HuH-7.5 (cell line): ENCODE data around the gene RTN3.
"Not testable (repeated sequence)": the region's sequence is repeated elsewhere in the genome, so short reads cannot be mapped to it uniquely, and the experiment has no call there.

Source experiments
- DNase-seq: peaks from one replicate; pipeline ENCODE4 v3.0.0; 2011; ENCODE audit warnings: low spot score

The RTN3 gene

DNA sequence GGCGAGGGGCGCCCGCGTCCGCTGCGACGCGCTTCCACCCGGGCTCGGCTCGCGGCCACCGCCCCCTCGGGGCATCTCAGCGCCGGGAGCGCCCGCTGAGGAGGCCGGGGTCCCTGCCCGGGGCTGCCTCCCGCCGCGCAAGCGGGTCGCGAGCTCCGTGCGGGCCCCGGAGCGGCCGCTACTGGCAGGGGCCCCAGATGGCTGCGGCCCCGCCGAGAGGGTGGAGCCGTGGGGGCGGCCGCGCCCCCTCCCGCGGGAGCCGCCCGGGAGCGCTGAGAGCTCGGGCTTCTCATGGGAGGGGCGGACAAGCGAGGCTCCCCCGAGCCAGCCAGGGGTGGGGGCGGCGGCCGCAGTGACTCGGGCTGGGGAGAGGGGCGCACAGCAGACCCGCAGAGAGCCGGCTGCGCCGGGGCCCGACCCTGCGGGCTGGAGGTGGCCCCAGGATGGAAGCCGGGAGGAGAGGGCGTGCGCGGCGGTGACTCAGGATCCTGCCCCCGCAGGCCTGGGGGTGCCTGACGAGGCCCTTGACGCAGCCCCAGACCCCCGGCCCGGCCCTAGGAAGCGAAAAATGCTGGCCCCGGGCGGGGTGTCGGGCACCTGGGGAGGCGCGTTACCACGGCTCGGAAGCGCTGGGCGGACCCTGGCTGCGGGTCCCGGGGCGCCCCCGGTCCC, 87.9 kb downstream of the RTN3 start:
- peak; percentile 43 for DNase-seq

DNA sequence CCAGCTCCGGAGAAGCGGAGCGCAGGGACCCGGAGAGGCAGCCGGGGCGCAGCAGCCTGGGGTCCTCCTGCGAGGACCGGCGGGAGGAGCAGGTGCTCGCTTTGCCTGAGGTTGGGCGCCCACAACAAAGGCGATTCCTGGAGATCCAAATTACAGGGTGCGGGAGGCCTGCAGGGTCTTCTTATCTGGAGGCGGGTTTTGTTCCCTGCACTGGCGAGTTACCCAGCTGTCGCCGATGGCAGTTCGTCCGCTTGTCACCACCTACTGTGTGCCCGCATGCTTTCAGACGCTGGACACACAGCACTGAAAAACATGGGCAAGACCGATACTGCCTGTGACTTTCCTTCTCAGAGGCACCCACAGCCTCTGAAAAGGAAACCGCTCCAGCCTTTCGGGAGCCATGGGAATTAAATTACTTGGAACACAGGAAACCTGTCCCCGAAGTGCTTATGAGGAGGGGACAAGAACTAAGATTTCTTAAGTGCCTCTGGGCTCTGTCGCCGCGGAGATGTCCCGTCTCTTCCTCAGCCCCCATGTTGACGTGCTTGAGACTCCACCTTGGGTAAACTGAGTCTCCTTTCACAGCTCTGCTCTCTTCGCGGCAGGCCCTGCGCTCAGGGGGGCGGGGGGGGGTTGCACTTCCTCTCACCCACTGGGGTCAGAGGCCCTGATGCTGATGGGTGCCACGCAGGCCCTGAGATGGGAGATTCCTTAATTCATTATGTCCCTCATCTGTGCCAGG, 88.6 kb downstream of the RTN3 start:
- DNase-seq: no peak

DNA sequence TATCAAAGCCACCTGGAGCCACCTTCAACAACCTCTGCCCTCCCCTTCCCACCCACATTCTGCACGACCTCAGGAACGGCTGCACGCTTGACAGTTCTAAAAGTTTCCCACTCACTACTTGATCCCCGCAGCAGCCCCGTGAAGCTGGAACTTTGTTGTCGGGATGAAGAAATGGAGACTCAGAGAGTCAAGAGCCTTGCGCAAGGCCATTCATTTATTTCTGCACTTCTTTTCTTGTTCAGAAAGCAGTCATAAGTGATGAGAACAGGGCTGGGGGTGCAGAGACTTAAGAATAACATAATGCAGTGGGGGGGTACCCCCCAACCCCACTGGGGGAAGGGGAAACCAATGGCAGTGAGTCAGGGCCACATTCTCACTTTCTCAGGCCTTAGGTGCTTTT, 89.5 kb downstream of the RTN3 start:
- no peak for DNase-seq

DNA sequence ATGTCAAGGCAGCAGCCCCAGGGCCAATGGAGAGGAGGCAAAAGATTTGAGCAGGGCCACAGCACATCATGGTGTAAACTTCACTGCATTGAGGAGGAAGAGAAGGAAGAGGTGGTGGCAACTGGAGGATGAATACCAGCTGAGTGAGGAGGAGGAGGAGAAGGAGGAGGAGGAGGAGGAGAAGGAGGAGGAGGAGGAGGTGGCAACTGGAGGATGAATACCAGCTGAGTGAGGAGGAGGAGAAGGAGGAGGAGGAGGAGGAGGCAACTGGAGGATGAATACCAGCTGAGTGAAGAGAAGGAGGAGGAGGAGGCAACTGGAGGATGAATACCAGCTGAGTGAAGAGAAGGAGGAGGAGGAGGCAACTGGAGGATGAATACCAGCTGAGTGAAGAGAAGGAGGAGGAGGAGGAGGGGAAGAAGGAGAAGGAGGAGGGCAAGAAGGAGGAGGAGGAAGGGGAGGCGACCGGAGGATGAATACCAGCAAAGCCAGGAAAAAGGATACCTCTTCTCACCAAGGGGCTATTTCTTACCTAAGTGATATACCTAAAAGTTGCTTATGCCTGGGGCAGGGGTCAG, 90.5 kb downstream of the RTN3 start:
- DNase-seq: not testable (repeated sequence)

DNA sequence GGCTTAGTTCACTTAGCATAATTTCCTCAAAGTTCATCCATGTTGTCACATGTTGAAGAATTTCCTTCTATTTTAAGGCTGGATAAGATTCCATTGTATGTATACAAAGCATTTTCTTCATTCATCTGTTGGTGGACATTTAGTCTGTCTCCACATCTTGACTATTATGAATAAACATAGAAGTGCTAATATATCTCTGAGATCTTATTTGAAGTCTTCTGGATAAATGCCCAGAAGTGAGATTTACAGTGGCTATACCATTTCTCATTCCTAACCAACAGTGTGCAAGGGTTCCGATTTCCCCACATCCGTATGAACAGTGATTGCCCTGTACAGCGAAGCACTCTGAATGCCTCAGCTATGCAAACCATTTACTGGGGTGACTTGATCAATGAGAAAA, 93.9 kb downstream of the RTN3 start:
- no peak for DNase-seq

DNA sequence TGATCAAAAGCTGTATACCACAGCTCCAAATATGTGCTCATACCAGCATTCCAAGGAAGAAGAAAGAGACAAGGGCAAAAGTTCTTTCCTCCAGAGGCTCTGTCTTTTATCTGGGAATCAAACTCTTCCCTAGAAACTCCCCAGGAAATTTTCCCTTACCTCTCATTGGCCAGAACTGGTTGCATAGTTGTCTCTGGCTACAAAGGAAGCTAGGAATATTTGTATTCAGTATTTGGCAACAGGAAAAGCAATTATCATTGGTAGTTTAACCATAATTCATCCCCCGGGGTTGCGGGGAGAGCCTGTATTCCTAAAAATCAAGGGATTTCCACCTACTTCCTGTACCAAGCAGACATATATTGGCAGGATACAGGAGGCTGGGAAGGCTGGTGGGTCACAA, 97.7 kb downstream of the RTN3 start:
- no peak for DNase-seq

DNA sequence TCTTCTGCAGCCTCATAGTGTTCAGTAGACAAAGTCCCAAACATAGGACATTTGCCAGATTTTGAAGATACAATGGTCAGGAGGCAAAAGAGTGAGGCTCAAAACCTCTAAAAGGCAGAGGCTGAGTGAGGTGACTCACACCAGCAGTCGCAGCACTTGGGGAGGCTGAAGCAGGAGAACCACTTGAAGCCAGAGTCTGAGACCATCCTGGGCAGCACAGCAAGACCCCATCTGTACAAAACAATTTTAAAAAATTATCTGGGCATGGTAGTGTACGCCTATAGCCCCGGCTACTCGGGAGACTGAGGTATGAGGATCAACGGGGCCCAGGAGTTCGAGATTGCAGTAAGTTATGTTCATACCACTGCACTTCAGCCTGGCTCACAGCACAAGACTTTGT, 101.4 kb downstream of the RTN3 start:
- no peak for DNase-seq

DNA sequence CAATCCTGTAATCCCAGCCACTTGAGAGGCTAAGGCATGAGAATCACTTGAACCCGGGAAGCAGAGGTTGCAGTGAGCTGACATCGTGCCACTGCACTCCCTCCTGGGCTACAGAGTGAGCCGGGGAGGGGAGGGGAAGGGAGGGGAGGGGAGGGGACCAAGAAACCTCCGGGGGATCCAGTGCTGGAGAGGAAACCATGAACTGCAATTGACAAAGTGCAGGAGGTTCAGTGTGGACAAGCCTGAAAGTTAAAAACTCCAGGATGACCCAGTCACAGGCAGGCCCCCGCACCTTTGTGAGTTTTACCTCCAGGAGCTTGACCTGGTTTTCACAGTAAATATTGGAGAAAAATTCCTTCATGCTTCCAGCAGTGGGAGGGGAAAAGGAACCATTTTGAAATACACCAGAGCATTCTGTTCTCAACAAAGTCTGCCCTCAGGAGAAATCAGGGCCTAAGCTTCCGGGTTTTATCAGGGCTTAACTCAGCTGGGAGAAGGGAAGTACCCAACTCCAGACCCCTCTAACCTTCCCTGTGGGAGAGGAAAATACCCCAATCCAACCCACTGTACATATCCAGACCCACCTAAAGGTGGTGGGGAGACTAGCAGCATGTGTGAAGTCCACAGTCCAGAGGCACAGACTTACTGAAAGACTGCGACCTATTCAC, 102.8 kb downstream of the RTN3 start:
- no peak for DNase-seq

DNA sequence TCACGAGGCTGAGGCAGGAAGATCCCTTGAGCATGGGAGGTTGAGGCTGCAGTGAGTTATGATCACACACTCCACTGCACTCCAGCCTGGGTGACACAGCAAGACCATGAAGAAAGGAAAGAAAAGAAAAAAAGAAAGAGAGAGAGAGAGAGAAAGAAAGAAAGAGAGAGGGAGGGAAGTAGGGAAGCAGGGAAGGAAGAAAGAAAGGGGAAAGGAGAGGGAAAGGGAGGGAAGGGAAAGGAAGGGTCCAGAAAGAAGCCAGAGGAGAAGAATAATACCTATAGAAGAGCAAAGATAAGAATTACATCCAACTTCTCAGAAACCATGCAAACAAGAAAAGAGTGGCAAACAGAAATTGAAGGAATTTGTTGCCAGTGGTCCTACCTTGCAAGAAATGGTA, 104.5 kb downstream of the RTN3 start:
- no peak for DNase-seq

DNA sequence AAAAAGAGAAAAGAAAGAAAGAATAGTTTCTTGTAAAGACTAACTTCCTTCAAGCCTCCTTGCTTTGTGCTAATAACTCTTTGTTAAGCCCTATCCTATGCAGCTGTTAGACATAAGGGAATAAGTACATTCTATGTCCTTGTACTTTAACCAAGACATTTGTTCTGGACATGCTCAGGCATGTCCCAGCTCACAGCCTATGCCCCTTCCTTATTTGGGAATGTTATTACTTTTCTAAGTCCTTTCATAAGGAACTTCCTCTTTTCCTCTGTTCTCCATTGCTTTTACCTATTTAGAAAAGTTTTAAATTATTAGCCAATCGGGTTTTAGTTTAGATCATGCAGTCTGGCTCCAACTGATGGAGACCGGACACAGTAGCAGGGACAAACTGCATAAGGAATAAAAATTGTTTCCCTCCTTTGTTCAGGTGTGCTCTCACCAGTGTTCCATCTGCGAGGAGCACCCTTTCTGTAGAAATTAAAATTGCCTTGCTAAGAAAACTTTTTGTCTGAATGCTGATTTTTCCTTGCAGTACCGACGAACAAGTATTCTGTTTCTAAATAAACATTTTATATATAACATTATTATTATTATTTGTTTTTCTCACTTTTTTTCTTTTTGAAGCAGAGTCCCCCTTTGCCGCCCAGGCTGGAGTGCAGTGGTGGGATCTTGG, 110.3 kb downstream of the RTN3 start:
- no peak for DNase-seq

DNA sequence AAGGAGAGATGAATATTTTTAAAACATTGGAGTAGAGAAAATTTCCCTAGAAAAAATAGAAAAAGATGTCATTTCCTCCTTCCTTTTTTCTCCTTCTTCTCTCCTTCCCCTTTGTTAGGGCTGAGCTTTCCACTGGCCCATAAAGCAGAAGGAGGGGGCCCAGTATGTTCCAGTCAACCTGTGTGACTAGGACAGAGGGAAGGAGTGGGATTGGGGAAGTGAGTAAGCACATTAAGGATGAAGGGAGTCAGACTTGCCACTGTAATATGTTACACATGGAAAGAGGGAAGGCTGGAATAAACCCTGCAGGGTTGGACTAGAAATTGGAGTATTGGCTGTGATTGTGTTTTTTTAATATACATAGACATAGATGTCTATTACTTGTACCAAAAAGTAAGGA, 111.9 kb downstream of the RTN3 start:
- DNase-seq: no peak

DNA sequence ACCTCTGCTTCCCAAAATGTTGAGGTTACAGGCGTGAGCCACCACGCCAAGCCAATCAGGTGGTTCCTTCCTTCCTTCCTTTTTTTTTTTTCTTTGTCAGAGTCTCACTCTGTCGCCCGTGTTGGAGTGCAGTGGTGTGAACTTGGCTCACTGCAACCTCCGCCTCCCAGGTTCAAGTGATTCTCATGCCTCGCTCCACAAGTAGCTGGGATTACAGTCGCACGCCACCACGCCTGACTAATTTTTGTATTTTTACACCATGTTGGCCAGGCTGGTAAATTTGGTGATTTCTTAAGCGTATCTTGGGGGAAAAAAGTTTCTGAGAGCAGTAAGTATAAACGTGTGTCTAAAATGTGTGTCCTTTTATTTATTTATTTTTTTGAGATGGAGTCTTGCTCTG, 113.8 kb downstream of the RTN3 start:
- no peak for DNase-seq

DNA sequence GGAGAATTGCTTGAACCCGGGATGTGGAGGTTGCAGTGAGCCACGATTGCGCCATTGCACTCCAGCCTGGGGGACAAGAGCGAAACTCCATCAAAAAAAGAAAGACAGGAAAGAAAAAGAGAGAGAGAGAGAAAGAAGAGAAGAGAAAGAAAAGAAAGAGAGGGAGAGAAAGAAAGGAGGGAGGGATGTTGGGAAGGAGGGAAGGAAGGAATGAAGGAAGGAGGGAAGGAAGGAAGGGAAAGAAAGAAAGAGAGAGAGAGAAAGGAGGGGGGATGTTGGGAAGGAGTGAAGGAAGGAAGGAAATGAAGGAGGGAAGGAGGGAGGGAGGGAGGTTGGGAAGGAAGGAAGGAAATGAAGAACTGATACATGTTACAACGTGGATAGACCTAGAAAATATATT, 119.6 kb downstream of the RTN3 start:
- DNase-seq: no peak

DNA sequence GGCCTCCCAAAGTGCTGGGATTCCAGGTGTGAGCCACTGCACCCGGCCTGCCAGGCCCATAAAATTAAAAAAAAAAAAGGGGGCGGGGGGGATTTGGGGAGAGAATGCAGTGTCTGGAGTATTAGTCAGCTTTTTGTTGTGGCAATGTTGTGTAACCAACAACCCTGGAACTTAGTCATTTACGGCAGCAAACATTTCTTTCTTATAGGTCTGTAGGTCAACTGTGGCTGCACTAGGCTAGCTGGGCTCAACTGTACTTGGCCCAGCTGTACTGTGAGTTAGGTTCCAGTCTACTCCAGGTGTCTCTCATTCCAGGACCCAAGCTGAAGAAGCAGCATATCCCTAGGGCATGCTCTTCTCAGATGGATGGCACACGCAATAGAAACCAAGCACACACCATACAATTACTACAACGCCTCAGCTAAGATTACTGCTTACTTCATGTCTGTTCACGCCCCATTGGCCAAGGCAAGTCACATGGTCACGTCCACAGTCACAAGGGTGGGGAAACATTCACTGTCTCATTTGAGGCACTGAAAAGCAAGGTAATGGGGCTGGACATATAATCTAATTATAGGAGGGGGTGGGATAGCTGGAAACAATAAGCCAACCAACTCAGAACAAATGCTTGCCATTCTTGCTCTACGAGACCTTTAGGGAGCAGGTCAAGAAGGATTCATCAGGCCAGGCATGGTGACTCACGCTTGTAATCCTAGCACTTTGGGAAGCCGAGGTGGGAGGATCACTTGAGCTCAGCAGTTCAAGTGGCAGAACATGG, 121.5 kb downstream of the RTN3 start:
- DNase-seq: no peak

DNA sequence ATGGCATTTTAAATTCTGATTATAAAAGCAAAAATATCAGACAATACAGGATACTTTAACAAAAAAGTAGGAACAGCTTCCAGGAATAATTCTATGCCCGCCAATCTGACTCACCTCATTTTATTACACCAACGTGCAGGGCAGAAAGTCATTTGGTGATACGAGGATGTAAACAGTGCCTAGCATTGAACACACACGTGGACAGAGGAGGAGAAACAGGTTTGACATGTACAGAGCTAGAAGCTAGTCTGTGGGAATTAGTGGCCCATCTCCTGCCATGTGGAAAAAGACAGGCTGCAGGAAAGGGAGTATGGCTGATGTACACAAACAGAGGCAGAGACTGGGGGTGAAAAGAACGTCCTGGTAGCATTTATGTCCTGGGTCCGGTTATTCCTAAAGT, 123.0 kb downstream of the RTN3 start:
- no peak for DNase-seq

DNA sequence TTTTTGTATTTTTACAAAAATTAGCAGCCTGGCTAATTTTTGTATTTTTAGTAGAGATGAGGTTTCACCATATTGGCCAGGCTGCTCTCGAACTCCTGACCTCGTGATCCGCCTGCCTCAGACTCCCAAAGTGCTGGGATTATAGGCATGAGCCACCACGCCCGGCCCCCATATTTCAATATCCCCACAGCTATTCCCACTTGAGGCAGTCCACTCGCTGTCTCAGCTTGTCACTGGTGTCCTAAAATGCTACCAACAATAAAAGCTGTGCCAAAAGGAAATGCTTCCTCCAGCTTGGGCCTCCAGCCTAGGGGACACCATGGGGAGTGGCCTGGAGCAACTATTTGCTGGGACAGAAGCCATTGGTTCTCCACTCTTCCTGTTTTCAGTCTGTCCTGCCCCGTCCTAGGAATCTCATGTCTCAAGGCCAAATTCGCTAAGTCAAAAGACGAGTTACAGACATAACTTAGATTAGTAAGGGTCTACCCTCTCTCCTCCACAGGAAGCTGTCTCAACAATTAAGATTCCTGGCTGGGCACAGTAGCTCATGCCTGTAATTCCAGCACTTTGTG, 124.6 kb downstream of the RTN3 start:
- DNase-seq: no peak
